Right cardiac atrium (tissue), 5 donors: ENCODE results near the gene TGM2. TPM values are rescaled to one million over a fixed set of nuclear protein-coding genes. Genes with fewer than 3 reads are reported as not detected.
A peak's percentile ranks its signal among the peaks of the same experiment; 100 is the strongest.

Experiments used
- ATAC-seq, 2 donors: fragments of 200-7000 bp; cut with Tn5 transposase; one replicate each; pipeline versions ENCODE4 v1.8.0 to v1.9.1; 2020; ENCODE audit warnings: moderate library complexity in 2 of 2, mild to moderate bottlenecking in 1 of 2
- DNase-seq, 3 donors: peaks; one replicate each; pipeline ENCODE4 v3.0.0-alpha.2; 2020
- H3K27ac ChIP-seq: one replicate; pipeline ENCODE4 v1.5.1; 2013; ENCODE audit warnings: mild to moderate bottlenecking, low read length, control low read depth, moderate library complexity
- H3K27me3 ChIP-seq: one replicate; pipeline ENCODE4 v1.6.1; 2013; ENCODE audit not compliant: control insufficient read depth, insufficient read depth
- H3K4me1 ChIP-seq: one replicate; pipeline ENCODE4 v1.6.1; 2013; ENCODE audit warnings: low read length; ENCODE audit not compliant: control insufficient read depth, insufficient read depth
- H3K4me3 ChIP-seq: one replicate; pipeline ENCODE4 v1.5.1; 2013; ENCODE audit warnings: low read length, control low read depth
- H3K9me3 ChIP-seq: one replicate; pipeline ENCODE4 v1.6.1; 2013; ENCODE audit warnings: low read length; ENCODE audit not compliant: control insufficient read depth
- WGBS: extraction: QIAGEN DNeasy Blood & Tissue Kit; methylation state at CpG from one replicate; pipeline ENCODE4 v1.1.7; 2013; 5-methylcytosine and 5-hydroxymethylcytosine counted together
- intact Hi-C, 4 donors: fragments of 100-400 bp; cut with DNase I; formaldehyde crosslinking; loops; one replicate each; pipeline versions ENCODE4 v1.11.0 to v1.14.0; 2022 to 2023
- polyA plus RNA-seq: library from polyadenylated mRNA; stranded (reverse); fragments of 200-250 nt; gene quantifications from one replicate; pipeline ENCODE4 v1.2.3, GENCODE V29; 2013
- total RNA-seq, 4 donors: library from RNA; stranded (reverse); fragmentation: NEBNext Ultra II Directional; extraction: Animal tissue kit (Norgen Biotek cat#: 25700); gene quantifications; one replicate each; pipeline ENCODE4 v1.2.1, GENCODE V29; 2021
- donor health status: healthy with polysubstance abuse.
- donor health status: DM: no; HTN: yes; CAD: no.
- donor health status: DM: no; HTN: no; CAD: no.
- donor health status: DM: no; HTN: yes; CAD: no; lungs with severe emphysema.
- donor health status: DM: yes; HTN: yes; CAD: no.

Gene TGM2
- total and polyA plus RNA-seq, 5 donors, result 447 to 1,731 (median 1,246) TPM

DNA sequence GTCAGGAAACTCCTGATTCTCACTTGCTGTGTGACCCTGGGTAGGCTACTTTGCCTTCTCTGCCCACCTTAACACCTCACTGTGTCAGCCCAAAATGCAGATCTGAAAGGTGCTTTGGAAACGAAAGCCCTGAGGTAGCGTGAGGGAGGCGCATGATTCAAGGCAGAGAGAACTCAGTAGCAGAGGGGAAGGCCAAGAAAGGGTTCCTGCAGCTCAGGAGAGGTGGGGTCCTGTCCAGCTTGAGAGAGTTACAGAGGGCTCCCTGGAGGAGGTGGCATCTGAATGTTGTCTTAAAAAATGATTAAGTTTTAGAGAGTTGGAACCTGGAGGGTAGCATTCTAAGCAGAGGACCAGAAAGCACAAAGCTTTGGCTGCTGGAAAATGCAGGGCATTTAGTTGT, 13.6 kb downstream of the TGM2 start:
- H3K27me3 ChIP-seq, result no peaks in the 10 kb centered on the region
- WGBS, result 94% methylated on average over 3 of the region's 3 CpGs
- ATAC-seq, result no peak
- H3K27ac ChIP-seq, result peak overlapping the region; percentile 69
- DNase-seq, result peak in 1 of 3 donors; percentile 41
- H3K9me3 ChIP-seq, result no peaks in the 10 kb centered on the region
- H3K4me1 ChIP-seq, result peaks cover 4% of the 10 kb centered on the region
- intact Hi-C loops, result loop anchor here in 1 of 4 donors (2.0 kb wide), 1 partner anchor 23 kb away; no protein-coding TSS in a partner anchor
- no peak overlapping the region for H3K4me3 ChIP-seq

- ATAC-seq (no peak), DNase-seq (peak; percentile 8 to 30 (median 23))
- WGBS, result 94% methylated on average over 8 of the region's 8 CpGs
- no peak overlapping the region for H3K27ac ChIP-seq
- no peaks in the 10 kb centered on the region for H3K9me3 ChIP-seq
- no peaks in the 10 kb centered on the region for H3K27me3 ChIP-seq
- no peak overlapping the region for H3K4me3 ChIP-seq
- intact Hi-C loops, result loop anchor here in 1 of 4 donors (2.0 kb wide), 1 partner anchor 22 kb away; no protein-coding TSS in a partner anchor
- peaks cover 4% of the 10 kb centered on the region for H3K4me1 ChIP-seq
Observed at GRCh38 chr20:38150335-38151170, 14.5 kb downstream of the TGM2 start.

DNA sequence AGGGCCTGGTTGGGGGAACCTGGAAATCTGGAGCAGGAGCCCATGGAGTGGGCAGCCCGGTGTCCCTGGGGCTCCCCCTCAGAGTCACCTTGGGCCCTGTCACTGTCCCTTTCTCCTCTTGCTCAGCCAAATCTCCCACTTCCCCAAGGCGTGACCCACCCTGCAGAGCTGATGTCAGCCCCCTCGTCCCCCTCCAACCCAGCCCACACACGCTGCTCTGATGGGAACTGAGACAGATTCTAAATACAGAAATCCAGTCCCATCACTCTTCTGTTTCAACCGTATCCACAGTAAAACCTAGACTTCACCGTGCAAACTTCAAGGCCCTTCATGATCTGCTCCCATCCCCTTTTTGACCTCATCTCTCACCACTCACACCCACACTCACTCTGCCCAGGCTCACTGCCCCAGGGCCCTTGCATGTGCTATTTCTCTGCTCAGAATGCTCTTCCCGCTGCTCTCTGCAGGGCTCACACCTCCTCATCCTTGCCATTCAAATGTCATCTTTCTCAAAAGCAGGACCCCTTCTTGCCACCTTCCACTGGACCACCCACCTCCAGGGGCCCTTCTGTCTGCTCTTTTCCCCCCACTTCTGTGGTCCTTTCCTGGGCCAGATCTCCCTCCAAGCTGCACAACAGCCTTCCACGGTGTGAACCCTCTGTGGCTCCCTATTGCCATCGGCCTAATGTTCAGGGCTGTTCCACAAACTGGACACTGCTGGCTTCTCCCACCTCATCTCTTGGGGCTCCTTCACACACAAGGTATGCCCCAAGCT, 16.6 kb downstream of the TGM2 start:
- H3K27ac ChIP-seq, result peak overlapping the region; percentile 32
- intact Hi-C loops, result no loop called here
- no peaks in the 10 kb centered on the region for H3K9me3 ChIP-seq
- DNase-seq, result peak; percentile 10 to 41 (median 38)
- 79% methylated on average over 9 of the region's 9 CpGs for WGBS
- H3K4me1 ChIP-seq, result peaks cover 18% of the 10 kb centered on the region
- H3K4me3 ChIP-seq, result no peak overlapping the region
- ATAC-seq, result no peak
- H3K27me3 ChIP-seq, result no peaks in the 10 kb centered on the region

DNA sequence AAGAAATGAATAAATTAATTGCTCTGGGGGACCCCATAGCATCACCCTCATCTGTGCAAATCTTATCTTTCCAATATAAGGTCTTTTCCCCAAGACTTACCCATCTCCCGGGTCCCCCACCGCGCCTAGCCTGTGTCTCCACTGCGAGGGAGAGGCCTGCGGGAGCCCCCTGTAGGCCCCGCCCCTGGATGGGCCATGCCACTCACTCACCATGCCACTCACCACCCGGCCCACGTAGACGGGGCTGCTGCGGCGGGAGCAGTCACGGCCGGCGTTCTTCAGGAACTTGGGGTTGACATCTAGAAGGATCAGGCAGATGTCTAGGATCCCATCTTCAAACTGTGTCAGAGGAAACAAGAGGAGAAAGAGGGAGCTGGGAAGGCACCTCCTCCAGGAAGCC, 17.3 kb downstream of the TGM2 start:
- H3K9me3 ChIP-seq, result no peaks in the 10 kb centered on the region
- intact Hi-C loops, result no loop called here
- H3K27ac ChIP-seq, result no peak overlapping the region
- H3K4me3 ChIP-seq, result no peak overlapping the region
- ATAC-seq (no peak), DNase-seq (peak; percentile 16 to 49 (median 46))
- 89% methylated on average over 14 of the region's 14 CpGs for WGBS
- no peaks in the 10 kb centered on the region for H3K27me3 ChIP-seq
- H3K4me1 ChIP-seq, result peaks cover 18% of the 10 kb centered on the region

DNA sequence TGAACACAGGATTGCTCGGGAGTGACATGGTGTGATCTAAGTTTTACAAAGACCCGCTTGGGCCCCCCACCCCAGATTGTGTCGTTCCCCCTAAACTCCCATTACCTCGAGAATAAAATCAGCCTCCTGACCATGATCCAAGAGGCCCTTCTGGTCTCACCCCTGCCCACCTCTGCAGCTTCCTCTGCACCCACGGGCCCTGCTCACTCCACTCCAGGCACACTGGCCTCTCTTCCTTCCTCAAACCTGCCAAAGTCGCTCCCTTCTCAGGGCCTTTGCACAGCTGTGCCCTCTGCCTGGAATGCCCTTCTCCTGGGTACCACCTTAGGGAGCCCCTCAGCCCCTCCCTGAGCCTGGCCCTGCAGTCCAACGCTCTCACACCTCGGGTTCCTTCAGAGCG, 17.9 kb downstream of the TGM2 start:
- WGBS, result 79% methylated on average over 9 of the region's 9 CpGs
- Histone ChIP-seq H3K4me1 (peaks cover 15% of the 10 kb centered on the region), H3K27ac (no peak overlapping the region), H3K9me3 (no peaks in the 10 kb centered on the region), H3K4me3 (no peak overlapping the region), H3K27me3 (no peaks in the 10 kb centered on the region)
- DNase-seq (peak; percentile 3 to 31 (median 11)), ATAC-seq (no peak)
- intact Hi-C loops, result no loop called here

- intact Hi-C loops, result no loop called here
- peak in 2 of 3 donors; percentile 40 to 63 for DNase-seq
- Histone ChIP-seq H3K9me3 (no peaks in the 10 kb centered on the region), H3K27ac (no peak overlapping the region), H3K4me3 (no peak overlapping the region), H3K27me3 (no peaks in the 10 kb centered on the region), H3K4me1 (peaks cover 13% of the 10 kb centered on the region)
- 94% methylated on average over 20 of the region's 20 CpGs for WGBS
- no peak for ATAC-seq
Observed at GRCh38 chr20:38146628-38147027, 18.4 kb downstream of the TGM2 start.

DNA sequence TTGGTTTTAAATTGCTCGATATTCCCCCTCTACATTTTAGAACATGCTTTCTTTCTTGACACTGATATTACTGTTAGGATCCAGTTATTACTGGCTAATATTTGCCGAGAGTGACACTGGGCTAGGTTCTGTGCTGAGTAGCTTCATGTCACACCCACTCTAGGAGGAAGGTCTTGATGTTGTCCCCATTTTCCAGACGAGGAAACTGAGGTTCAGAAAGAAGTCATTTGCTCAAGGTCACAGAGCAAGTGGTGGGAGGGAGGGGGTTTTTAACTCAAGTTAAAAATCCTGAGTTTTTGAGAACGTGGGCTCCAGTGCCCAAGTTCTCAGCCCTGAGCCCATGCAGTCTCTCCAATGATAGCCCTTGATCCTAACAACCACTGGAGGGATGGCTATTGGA, 18.9 kb downstream of the TGM2 start:
- H3K4me3 ChIP-seq, result no peak overlapping the region
- no peaks in the 10 kb centered on the region for H3K9me3 ChIP-seq
- peaks cover 14% of the 10 kb centered on the region for H3K4me1 ChIP-seq
- H3K27me3 ChIP-seq, result no peaks in the 10 kb centered on the region
- WGBS, result 84% methylated on average over 4 of the region's 4 CpGs
- intact Hi-C loops, result no loop called here
- ATAC-seq, result no peak
- DNase-seq, result no peak
- no peak overlapping the region for H3K27ac ChIP-seq

DNA sequence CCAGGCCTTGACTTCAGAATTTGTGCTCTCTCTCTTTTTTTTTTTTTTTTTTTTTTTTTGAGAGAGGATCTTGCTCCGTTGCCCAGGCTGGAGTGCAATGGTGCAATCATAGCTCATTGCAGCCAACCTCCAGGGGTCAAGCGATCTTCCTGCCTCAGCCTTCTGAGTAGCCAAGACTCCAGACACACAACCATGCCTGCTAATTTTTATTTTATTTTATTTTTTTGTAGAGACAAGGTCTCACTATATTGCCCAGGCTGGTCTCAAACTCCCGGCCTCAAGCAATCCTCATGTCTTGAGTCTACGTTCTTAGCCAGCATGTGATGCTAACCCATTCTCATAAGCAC, 19.4 kb downstream of the TGM2 start:
- ATAC-seq, result no peak
- Histone ChIP-seq H3K4me1 (peaks cover 15% of the 10 kb centered on the region), H3K27ac (no peak overlapping the region), H3K27me3 (no peaks in the 10 kb centered on the region), H3K9me3 (no peaks in the 10 kb centered on the region), H3K4me3 (no peak overlapping the region)
- WGBS, result 90% methylated on average over 4 of the region's 4 CpGs
- intact Hi-C loops, result no loop called here
- peak in 2 of 3 donors; percentile 14 to 30 for DNase-seq

- 68% methylated on average over 9 of the region's 9 CpGs for WGBS
- Histone ChIP-seq H3K4me3 (no peak overlapping the region), H3K27me3 (no peaks in the 10 kb centered on the region), H3K9me3 (no peaks in the 10 kb centered on the region), H3K27ac (peak overlapping the region; percentile 81), H3K4me1 (peaks cover 18% of the 10 kb centered on the region)
- intact Hi-C loops, result no loop called here
- no peak for ATAC-seq
- peak in 2 of 3 donors; percentile 33 to 67 for DNase-seq
Observed at GRCh38 chr20:38144974-38145728, 19.9 kb downstream of the TGM2 start.

- DNase-seq, result peak in 2 of 3 donors; percentile 43 to 58
- peaks cover 18% of the 10 kb centered on the region for H3K4me1 ChIP-seq
- peak; percentile 5 to 6 for ATAC-seq
- intact Hi-C loops, result no loop called here
- whole genome bisulfite sequencing, result 65% methylated on average over 5 of the region's 5 CpGs
- H3K4me3 ChIP-seq, result no peak overlapping the region
- H3K9me3 ChIP-seq, result no peaks in the 10 kb centered on the region
- H3K27ac ChIP-seq, result peak overlapping the region; percentile 81
- H3K27me3 ChIP-seq, result no peaks in the 10 kb centered on the region
Observed at GRCh38 chr20:38144598-38144973, 20.5 kb downstream of the TGM2 start.
